ENCODE measurements around the gene ETV2.
"Not testable (repeated sequence)": the region's sequence is repeated elsewhere in the genome, so short reads cannot be mapped to it uniquely, and the experiment has no call there.

The ETV2 gene

DNA sequence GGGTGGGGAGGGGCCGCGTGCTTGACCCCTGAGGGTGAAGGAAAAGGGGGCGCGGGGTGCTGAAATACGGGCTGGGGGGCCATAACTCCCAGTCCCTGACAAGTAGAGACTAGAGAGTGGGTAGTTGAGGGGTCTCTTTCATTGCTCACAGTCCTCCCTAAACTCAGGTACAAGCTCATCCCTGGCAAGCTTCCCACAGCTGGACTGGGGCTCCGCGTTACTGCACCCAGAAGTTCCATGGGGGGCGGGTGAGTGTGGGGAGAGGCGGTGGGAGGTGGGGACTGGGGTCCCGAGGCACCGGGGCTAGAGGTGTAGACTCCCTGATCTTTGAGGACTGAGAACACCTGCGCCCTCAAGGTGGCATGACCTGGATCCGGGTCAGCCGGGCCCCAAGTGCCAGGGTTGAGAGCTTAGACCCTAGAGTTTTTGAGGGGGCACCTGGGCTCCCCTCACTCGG is 1.3 kb downstream of the ETV2 start:
- no peak for ATAC-seq
- H3K27ac Mint-ChIP-seq: peak overlapping the region; percentile 60
- H3K4me1 Mint-ChIP-seq: peaks cover 44% of the 10 kb centered on the region
- H3K36me3 Mint-ChIP-seq: peaks cover 9% of the 10 kb centered on the region
- no peak for DNase-seq (ENCODE audit: low spot score in 2 of 2)
- H3K9me3 Mint-ChIP-seq: no peaks in the 10 kb centered on the region
- H3K4me3 Mint-ChIP-seq: peak overlapping the region; percentile 77

DNA sequence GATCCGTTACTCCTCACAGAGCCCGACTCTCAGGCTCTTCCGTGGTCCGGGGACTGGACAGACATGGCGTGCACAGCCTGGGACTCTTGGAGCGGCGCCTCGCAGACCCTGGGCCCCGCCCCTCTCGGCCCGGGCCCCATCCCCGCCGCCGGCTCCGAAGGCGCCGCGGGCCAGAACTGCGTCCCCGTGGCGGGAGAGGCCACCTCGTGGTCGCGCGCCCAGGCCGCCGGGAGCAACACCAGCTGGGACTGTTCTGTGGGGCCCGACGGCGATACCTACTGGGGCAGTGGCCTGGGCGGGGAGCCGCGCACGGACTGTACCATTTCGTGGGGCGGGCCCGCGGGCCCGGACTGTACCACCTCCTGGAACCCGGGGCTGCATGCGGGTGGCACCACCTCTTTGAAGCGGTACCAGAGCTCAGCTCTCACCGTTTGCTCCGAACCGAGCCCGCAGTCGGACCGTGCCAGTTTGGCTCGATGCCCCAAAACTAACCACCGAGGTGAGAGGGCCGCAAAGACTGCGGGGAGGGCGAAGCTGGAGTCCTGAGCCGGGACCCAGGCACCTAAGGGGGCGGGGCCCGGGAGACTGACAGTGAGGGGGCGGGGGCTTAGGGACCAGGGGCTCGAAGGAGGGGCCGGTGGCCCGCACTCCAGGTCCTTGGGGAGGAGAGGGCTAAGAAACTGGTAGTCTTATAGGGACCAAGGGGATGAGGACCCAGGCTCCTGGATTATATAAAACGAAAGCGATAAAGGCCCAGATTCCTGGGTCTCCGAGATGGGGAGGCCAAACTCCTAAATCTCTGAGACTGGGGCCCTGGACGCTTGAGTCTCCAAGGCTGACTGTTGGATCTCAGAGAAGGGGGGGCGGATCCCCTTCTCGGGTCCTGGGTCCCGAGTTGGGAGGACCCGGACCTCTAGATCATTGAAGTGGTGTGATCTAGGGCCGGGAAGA is 2.0 kb downstream of the ETV2 start:
- Mint-ChIP-seq H3K36me3 (peaks cover 2% of the 10 kb centered on the region), H3K9me3 (no peaks in the 10 kb centered on the region), H3K4me3 (peak overlapping the region; percentile 77), H3K4me1 (peaks cover 45% of the 10 kb centered on the region), H3K27ac (peak overlapping the region; percentile 60)
- DNase-seq (ENCODE audit: low spot score in 2 of 2) (peak; percentile 74 to 95), ATAC-seq (peak; percentile 64)

DNA sequence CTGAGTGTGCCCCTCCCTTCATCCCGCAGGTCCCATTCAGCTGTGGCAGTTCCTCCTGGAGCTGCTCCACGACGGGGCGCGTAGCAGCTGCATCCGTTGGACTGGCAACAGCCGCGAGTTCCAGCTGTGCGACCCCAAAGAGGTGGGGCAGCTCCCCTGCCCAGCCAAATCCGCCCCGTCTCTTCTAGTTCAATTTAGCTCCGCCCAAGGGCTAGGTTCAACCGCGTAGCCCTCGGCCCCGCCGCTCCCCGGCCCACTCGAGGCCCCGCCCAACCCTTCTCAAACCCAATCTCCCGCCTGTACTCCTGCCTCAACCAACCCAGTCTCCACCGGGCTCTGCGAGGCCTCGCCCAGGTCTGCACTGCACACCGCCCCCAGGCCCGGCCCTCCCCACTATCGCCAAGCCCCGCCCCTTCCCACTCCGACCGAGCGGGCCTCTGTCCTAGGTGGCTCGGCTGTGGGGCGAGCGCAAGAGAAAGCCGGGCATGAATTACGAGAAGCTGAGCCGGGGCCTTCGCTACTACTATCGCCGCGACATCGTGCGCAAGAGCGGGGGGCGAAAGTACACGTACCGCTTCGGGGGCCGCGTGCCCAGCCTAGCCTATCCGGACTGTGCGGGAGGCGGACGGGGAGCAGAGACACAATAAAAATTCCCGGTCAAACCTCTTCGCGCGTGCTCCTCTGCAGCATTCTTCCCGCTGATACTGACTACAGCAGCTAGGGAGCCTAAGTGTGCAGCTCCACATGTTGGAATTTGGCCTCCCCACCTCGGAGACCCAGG is 2.9 kb downstream of the ETV2 start:
- DNase-seq (ENCODE audit: low spot score in 2 of 2): peak; percentile 87 to 95
- Mint-ChIP-seq H3K27ac (peak overlapping the region; percentile 60), H3K4me1 (peaks cover 51% of the 10 kb centered on the region), H3K4me3 (peak overlapping the region; percentile 77), H3K9me3 (no peaks in the 10 kb centered on the region), H3K36me3 (peaks cover 5% of the 10 kb centered on the region)
- ATAC-seq: peak; percentile 89

DNA sequence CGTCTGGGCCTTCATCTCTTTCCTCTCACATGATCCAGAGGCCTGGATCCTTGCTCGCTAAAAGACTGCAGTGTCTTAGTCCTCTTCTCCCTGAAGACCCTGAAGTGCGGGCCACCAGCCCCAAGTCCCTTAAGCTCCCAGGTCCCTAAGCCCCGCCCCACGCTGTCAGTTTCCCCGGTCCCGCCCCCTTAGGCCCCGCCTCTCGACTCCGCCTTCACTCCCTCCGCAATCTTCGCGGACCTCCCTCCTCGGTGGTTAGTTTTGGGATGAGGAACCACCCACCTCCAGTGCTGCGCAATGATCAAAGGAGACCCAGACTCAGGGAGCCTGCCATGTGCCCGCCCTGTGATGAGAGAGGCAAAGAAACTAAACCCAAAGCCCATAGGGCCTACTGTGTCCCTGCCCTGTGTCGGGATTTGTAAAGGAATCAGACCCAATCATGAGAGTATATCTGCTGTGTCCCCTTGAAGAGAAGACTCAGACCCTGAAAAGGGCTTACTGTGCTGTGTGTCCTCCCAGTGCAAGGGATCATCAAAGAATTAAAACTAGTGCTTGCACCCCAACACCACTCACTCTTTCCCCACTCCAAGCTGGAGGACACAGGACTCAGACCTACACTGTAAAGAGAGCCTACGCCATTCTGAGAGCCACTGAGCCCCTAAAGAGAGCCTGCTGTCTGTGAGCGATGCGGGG is 3.6 kb downstream of the ETV2 start:
- Mint-ChIP-seq H3K36me3 (peaks cover 12% of the 10 kb centered on the region), H3K9me3 (no peaks in the 10 kb centered on the region), H3K4me1 (peaks cover 45% of the 10 kb centered on the region), H3K4me3 (peak overlapping the region; percentile 77), H3K27ac (peak overlapping the region; percentile 60)
- ATAC-seq (no peak), DNase-seq (ENCODE audit: low spot score in 2 of 2) (peak; percentile 56 to 87)

DNA sequence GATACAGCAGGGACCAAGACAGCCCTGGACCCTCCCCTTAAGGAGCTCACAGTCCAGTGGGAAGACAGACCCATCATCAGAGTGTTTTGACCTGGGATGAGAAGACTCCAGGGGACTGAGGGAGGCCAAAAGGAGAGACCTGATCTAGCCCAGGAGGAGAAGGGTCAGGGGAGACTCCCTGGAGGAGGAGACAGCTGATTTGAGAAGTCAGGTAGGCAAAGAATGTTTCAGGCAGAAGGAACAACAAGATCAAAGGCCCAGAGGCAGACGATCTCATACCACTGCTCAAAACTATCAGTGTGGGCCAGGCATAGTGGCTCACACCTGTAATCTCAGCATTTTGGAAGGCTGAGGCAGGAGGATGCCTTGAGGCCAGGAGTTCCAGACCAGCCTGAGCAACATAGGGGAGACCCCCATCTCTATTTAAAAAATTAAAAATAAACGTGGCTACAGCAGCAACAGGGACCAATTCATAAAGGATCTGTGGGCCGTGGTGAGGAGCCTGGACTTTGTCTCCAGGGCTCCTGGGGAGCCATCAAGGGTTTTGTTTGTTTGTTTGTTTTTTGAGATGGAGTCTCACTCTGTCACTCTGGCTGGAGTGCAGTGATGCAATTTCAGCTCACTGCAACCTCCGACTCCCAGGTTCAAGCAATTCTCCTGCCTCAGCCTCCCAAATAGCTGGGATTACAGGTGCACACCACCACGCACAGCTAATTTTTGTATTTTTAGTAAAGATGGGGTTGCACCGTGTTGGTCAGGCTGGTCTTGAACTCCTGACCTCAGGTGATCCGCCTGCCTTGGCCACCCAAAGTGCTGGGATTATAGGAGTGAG is 4.4 kb downstream of the ETV2 start:
- peak overlapping the region; percentile 77 for H3K4me3 Mint-ChIP-seq
- DNase-seq (ENCODE audit: low spot score in 2 of 2) (no peak), ATAC-seq (no peak)
- peaks cover 46% of the 10 kb centered on the region for H3K4me1 Mint-ChIP-seq
- peaks cover 20% of the 10 kb centered on the region for H3K36me3 Mint-ChIP-seq
- peak overlapping the region; percentile 60 for H3K27ac Mint-ChIP-seq
- H3K9me3 Mint-ChIP-seq: no peaks in the 10 kb centered on the region

DNA sequence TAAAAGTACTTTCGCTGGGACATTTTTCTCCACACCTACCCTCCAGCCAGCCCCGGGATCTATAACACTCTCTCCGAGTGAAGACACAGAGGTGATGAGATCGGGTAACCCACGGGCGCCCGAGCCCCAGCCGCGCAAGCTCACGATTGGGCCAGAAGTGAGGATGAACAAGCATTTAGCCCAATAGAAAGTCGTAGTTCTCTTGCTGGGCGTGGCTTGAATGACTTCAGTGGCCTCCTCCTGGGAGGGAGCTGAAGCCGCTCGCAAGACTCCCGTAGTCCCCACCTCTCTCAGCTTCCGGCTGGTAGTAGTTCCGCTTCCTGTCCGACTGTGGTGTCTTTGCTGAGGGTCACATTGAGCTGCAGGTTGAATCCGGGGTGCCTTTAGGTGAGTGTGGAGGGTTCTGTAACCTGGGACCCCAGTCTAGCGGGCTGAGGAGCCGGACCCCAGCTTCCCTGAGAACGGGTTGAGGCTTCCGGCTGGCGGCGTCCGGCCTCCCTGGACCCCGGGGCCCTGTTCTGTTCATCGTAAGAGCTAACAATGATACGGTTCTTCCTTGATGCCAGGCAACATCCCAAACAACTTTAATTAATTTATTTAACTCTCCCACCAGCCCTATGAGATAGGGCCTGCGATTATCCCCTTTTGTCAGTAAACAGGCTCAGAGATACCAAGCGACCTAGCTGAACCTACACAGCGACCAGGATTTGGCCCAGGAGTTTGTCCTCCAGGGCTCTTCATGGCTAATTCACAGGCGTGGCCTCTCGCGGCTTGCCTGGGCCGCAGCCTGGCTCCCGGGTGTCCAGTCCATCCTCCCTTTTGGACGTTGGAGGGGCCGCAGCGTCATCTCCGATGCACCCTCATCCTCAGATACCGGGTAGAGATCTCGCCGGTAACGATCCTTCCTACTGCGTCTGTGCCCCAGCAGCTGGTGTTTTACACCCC is 6.7 kb downstream of the ETV2 start, which contains the start of gene COX6B1:
Gene COX6B1 (plus strand): TSS at position 307 of the 945 bp plus-strand sequence. CDS start 2,921 bp downstream, outside the sequence.
- DNase-seq (ENCODE audit: low spot score in 2 of 2) (peak; percentile 74 to 91), ATAC-seq (peak; percentile 82)
- H3K9me3 Mint-ChIP-seq: no peaks in the 10 kb centered on the region
- peak within 1 kb of the TSS; percentile 93 for H3K4me3 Mint-ChIP-seq
- H3K27ac Mint-ChIP-seq: peak within 1 kb of the TSS; percentile 94
- peaks cover 44% of the 10 kb centered on the region for H3K36me3 Mint-ChIP-seq
- peaks cover 39% of the 10 kb centered on the region for H3K4me1 Mint-ChIP-seq

DNA sequence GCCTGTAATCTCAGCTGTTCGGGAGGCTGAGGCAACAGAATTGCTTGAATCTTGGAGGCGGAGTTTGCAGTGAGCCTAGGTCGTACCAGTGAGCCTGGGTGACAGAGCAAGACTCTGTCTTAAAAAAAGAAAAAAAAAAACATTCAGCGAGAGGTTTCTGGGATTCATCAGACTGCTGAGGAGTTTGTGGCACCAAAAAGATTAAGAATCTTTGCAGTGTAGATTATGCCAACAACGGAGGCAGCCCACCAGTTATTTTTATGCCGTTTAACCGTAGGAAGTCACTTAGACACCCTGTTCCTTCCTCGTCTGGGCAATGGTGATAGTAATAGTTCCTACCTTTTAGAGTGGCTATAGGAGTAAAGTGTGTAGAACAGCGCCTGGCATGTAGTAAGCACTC is 9.0 kb downstream of the ETV2 start:
- Mint-ChIP-seq H3K4me3 (no peak overlapping the region), H3K36me3 (peaks cover 67% of the 10 kb centered on the region), H3K27ac (no peak overlapping the region), H3K4me1 (peaks cover 28% of the 10 kb centered on the region), H3K9me3 (no peaks in the 10 kb centered on the region)
- no peak for ATAC-seq
- no peak for DNase-seq (ENCODE audit: low spot score in 2 of 2)

DNA sequence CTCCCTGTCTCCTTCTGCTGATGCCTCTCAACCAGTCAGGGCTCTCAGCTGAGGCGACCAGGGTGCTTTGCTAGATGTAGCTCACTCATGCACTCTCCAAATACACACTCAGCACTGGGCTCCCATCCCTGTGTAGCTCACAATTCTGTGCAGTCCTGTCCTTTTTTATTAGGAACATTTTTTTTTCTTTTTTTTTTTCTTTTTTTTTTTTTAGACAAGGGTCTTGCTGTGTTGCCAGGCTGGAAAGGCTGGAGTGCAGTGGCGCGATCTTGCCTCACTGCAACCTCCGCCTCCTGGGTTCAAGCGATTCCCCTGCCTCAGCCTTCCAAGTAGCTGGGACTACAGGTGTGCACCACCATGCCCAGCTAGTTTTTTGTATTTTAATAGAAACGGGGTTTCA is 13.3 kb downstream of the ETV2 start:
- H3K4me1 Mint-ChIP-seq: peaks cover 21% of the 10 kb centered on the region
- H3K27ac Mint-ChIP-seq: peak overlapping the region; percentile 20
- H3K4me3 Mint-ChIP-seq; H3K9me3 Mint-ChIP-seq; ATAC-seq; DNase-seq (ENCODE audit: low spot score in 2 of 2): not testable (repeated sequence)
- H3K36me3 Mint-ChIP-seq: peaks cover 100% of the 10 kb centered on the region

DNA sequence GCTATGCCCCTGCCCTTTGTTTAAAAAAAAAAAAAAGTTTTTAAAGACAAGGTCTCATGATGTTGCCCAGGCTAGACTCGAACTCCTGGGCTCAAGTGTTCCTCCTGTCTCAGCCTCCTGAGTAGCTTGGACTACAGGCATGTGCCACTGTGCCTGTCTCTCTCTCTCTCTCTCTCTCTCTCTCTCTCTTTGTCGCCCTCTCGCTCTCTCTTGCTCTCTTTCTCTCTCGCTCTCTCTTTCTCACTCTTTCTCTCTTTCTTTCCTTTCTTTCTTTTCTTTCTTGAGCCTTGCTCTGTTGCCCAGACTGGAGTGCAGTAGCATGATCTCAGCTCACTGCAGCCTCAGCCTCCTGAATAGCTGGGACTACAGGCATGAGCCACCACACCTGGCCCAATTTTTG is 14.1 kb downstream of the ETV2 start:
- ATAC-seq (no peak), DNase-seq (ENCODE audit: low spot score in 2 of 2) (no peak)
- Mint-ChIP-seq H3K27ac (peak overlapping the region; percentile 20), H3K4me3 (no peak overlapping the region), H3K36me3 (peaks cover 100% of the 10 kb centered on the region), H3K9me3 (no peaks in the 10 kb centered on the region), H3K4me1 (peaks cover 21% of the 10 kb centered on the region)

DNA sequence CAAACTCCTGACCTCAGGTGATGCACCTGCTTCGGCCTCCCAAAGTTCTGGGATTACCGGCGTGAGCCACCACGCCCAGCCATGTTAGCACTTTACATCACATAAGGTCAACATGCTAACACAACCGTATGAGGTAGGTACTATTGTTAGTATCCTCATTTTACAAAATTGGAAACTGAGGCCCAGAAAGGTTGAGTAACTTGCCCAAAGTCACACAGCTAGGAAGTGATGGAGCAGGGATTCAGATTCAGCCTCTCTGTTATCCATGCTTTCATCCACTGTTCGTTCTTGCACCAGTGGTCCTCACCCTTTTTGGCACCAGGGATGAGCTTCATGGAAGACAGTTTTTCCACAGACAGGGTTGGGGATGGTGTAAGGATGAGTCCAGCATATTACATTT is 15.2 kb downstream of the ETV2 start:
- Mint-ChIP-seq H3K36me3 (peaks cover 100% of the 10 kb centered on the region), H3K9me3 (no peaks in the 10 kb centered on the region), H3K4me1 (peaks cover 12% of the 10 kb centered on the region), H3K27ac (no peak overlapping the region), H3K4me3 (no peak overlapping the region)
- ATAC-seq (no peak), DNase-seq (ENCODE audit: low spot score in 2 of 2) (no peak)

DNA sequence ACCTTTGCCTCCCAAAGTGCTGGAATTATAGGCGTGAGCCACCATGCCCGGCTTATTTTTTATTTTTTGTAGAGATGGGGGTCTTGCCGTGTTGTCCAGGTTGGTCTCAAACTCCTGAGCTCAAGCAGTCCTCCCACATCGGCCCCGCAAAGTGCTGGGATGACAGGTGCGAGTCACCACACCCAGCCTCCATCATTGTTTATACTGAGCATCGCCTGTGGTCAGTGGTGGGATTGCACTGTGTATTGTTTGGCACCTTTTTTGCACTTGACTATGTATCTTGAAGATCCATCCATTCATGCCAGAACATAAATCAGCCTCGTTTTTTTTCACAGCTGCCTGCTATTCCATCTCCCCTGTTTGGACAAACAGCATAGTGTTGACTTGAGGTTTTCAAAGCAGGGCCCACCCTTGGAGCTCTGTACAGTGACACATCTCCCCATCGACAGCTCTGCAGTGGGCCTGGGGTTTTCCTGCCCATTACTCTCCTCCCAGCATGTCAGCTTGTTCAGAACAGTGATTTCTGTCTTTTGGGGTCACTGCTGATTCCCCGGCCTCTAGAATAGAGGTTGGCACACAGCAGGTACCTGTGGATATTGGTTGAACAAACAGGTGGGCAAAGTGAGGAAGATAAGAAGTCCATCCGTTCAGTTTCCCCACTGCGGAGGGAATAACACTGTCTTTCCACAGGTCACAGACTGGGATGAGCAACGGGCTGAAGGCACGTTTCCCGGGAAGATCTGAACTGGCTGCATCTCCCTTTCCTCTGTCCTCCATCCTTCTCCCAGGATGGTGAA is 16.6 kb downstream of the ETV2 start:
- no peak overlapping the region for H3K4me3 Mint-ChIP-seq
- peaks cover 100% of the 10 kb centered on the region for H3K36me3 Mint-ChIP-seq
- H3K27ac Mint-ChIP-seq: no peak overlapping the region
- H3K4me1 Mint-ChIP-seq: peaks cover 9% of the 10 kb centered on the region
- no peak for DNase-seq (ENCODE audit: low spot score in 2 of 2)
- peak; percentile 49 for ATAC-seq
- no peaks in the 10 kb centered on the region for H3K9me3 Mint-ChIP-seq

DNA sequence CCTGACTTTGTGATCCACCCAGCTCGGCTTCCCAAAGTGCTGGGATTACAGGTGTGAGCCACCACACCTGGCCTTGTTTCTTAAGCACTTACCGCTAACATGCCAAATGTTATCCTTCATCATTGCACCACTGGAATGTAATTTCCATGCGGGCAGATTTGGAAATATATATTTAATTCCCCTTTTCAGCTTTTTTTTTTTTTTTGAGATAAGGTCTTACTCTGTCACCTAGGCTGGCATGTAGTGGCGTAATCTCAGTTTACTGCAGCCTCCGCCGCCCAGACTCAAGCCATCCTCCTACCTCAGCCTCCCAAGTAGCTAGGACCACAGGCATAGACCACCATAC is 20.4 kb downstream of the ETV2 start:
- Mint-ChIP-seq H3K9me3 (no peaks in the 10 kb centered on the region), H3K36me3 (peaks cover 79% of the 10 kb centered on the region), H3K4me3 (no peak overlapping the region), H3K27ac (no peak overlapping the region), H3K4me1 (no peaks in the 10 kb centered on the region)
- ATAC-seq (no peak), DNase-seq (ENCODE audit: low spot score in 2 of 2) (no peak)

DNA sequence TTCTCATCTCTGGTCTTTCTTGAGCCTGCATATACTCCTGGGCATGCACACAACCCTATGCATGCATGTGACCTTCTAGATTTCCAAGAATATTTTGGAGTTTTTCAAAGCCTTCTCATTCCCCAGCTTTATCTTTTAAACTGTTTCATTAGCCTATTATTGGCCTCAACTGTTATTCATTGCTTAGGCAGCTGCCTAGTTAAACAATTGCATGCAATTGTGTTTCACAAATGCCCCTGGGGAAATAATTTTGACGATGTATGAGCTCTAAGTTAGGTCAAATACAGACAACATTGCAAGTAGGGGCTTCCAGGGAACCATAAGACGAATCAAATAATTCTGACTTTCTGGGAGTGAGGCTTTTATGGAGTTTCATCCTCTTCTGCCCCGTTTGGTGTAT is 22.4 kb downstream of the ETV2 start:
- Mint-ChIP-seq H3K27ac (no peak overlapping the region), H3K4me1 (no peaks in the 10 kb centered on the region), H3K36me3 (peaks cover 58% of the 10 kb centered on the region)

More for the DNA sequence above, 22.4 kb downstream of the ETV2 start:
- ATAC-seq (no peak), DNase-seq (ENCODE audit: low spot score in 2 of 2) (no peak)
- Mint-ChIP-seq H3K4me3 (no peak overlapping the region), H3K9me3 (no peaks in the 10 kb centered on the region)

All from stimulated activated effector memory CD8-positive, alpha-beta T cell treated with anti-CD3 and anti-CD28 coated beads, Interleukin-12 subunit alpha, Interleukin-12 subunit beta, amount 100 ng/mL, for 72 hours (primary cell).